MG63 (cell line): Measurements from ENCODE around the gene TMEM52. TPM values are rescaled to one million over a fixed set of nuclear protein-coding genes. Genes with fewer than 3 reads are reported as not detected.

Experiments used
- DNase-seq: peaks from one replicate; pipeline ENCODE4 v3.0.0-alpha.2; 2020
- H3K27me3 ChIP-seq: fragments of 250-450 bp; sonication (Bioruptor Pico); 2 replicates; pipeline ENCODE4 v1.5.1; 2020; ENCODE audit warnings: mild to moderate bottlenecking, moderate library complexity
- H3K36me3 ChIP-seq: fragments of 250-450 bp; sonication (Bioruptor Pico); 2 replicates; pipeline ENCODE4 v1.5.1; 2020; ENCODE audit warnings: mild to moderate bottlenecking, moderate library complexity
- H3K4me3 ChIP-seq: fragments of 250-450 bp; sonication (Bioruptor Pico); 2 replicates; pipeline ENCODE4 v1.5.1; 2020; ENCODE audit warnings: mild to moderate bottlenecking, moderate library complexity
- H3K9me3 ChIP-seq: fragments of 250-450 bp; sonication (Bioruptor Pico); 2 replicates; pipeline ENCODE4 v1.5.1; 2020; ENCODE audit warnings: mild to moderate bottlenecking, moderate library complexity
- total RNA-seq: library from RNA; depleted of rRNA; stranded (reverse); fragments of >200 nt; shearing (Covaris generic); gene quantifications from 2 replicates; pipeline ENCODE4 v1.2.3, GENCODE V29; 2014; ENCODE audit warnings: low replicate concordance

TMEM52 gene
- total RNA-seq, 1 experiment from 2014 or later: not detected

- H3K27me3 ChIP-seq: no peaks in the 10 kb centered on the region
- no peaks in the 10 kb centered on the region for H3K36me3 ChIP-seq
- no peak for DNase-seq
- no peaks in the 10 kb centered on the region for H3K9me3 ChIP-seq
- no peak overlapping the region for H3K4me3 ChIP-seq
These were observed 3.0 kb upstream of the TMEM52 start for GRCh38 chr1:1921901-1922701.

GRCh38 chr1:1921459-1921862 lies 2.4 kb upstream of the TMEM52 start:
- Histone ChIP-seq H3K36me3 (no peaks in the 10 kb centered on the region), H3K9me3 (no peaks in the 10 kb centered on the region), H3K4me3 (no peak overlapping the region), H3K27me3 (no peaks in the 10 kb centered on the region)
- DNase-seq: no peak

- H3K27me3 ChIP-seq: no peaks in the 10 kb centered on the region
- no peak overlapping the region for H3K4me3 ChIP-seq
- H3K9me3 ChIP-seq: no peaks in the 10 kb centered on the region
- no peak for DNase-seq
- no peaks in the 10 kb centered on the region for H3K36me3 ChIP-seq
These were observed 1.8 kb upstream of the TMEM52 start for GRCh38 chr1:1920608-1921458.

GRCh38 chr1:1920057-1920607 lies 1.1 kb upstream of the TMEM52 start:
- no peak overlapping the region for H3K4me3 ChIP-seq
- no peaks in the 10 kb centered on the region for H3K36me3 ChIP-seq
- DNase-seq: no peak
- H3K9me3 ChIP-seq: no peaks in the 10 kb centered on the region
- H3K27me3 ChIP-seq: no peaks in the 10 kb centered on the region

- Histone ChIP-seq H3K4me3 (peak overlapping the region; percentile 38), H3K9me3 (no peaks in the 10 kb centered on the region), H3K36me3 (no peaks in the 10 kb centered on the region), H3K27me3 (no peaks in the 10 kb centered on the region)
- DNase-seq: peak; percentile 93
These were observed 401 bp upstream of the TMEM52 start for GRCh38 chr1:1919304-1920056.

- H3K4me3 ChIP-seq: peak overlapping the region; percentile 38
- no peaks in the 10 kb centered on the region for H3K9me3 ChIP-seq
- no peaks in the 10 kb centered on the region for H3K36me3 ChIP-seq
- no peak for DNase-seq
- H3K27me3 ChIP-seq: no peaks in the 10 kb centered on the region
These were observed 831 bp downstream of the TMEM52 start for GRCh38 chr1:1917995-1918900.

GRCh38 chr1:1917304-1917976 lies 1.6 kb downstream of the TMEM52 start:
- DNase-seq: no peak
- no peaks in the 10 kb centered on the region for H3K27me3 ChIP-seq
- no peak overlapping the region for H3K4me3 ChIP-seq
- no peaks in the 10 kb centered on the region for H3K36me3 ChIP-seq
- H3K9me3 ChIP-seq: no peaks in the 10 kb centered on the region

GRCh38 chr1:1916851-1917251 lies 2.2 kb downstream of the TMEM52 start:
- Histone ChIP-seq H3K4me3 (no peak overlapping the region), H3K36me3 (no peaks in the 10 kb centered on the region), H3K9me3 (no peaks in the 10 kb centered on the region), H3K27me3 (no peaks in the 10 kb centered on the region)
- no peak for DNase-seq

- no peaks in the 10 kb centered on the region for H3K36me3 ChIP-seq
- H3K9me3 ChIP-seq: no peaks in the 10 kb centered on the region
- no peak overlapping the region for H3K4me3 ChIP-seq
- DNase-seq: no peak
- H3K27me3 ChIP-seq: no peaks in the 10 kb centered on the region
These were observed 2.9 kb downstream of the TMEM52 start for GRCh38 chr1:1915911-1916840.

GRCh38 chr1:1914971-1915692 lies 3.9 kb downstream of the TMEM52 start, which contains the start of gene CALML6:
Gene CALML6 (plus strand): TSS chr1:1915260. CDS start chr1:1915281, 21 bp downstream.
- Histone ChIP-seq H3K36me3 (no peaks in the 10 kb centered on the region), H3K4me3 (no peak within 1 kb of the TSS), H3K27me3 (no peaks in the 10 kb centered on the region), H3K9me3 (no peaks in the 10 kb centered on the region)
- DNase-seq: no peak

- no peaks in the 10 kb centered on the region for H3K9me3 ChIP-seq
These were observed 4.7 kb downstream of the TMEM52 start for GRCh38 chr1:1914101-1914970.

GRCh38 chr1:1911350-1912041 lies 7.6 kb downstream of the TMEM52 start:
- no peaks in the 10 kb centered on the region for H3K36me3 ChIP-seq
- no peaks in the 10 kb centered on the region for H3K27me3 ChIP-seq
- H3K9me3 ChIP-seq: no peaks in the 10 kb centered on the region
- no peak overlapping the region for H3K4me3 ChIP-seq
- no peak for DNase-seq

More at GRCh38 chr1:1914101-1914970, 4.7 kb downstream of the TMEM52 start:
- H3K27me3 ChIP-seq: no peaks in the 10 kb centered on the region
- H3K4me3 ChIP-seq: no peak overlapping the region
- no peak for DNase-seq
- no peaks in the 10 kb centered on the region for H3K36me3 ChIP-seq
